Measurements from ENCODE around the gene GCK. TPM values are rescaled to one million over a fixed set of nuclear protein-coding genes. Genes with fewer than 3 reads are reported as not detected.

The GCK gene
- total and polyA plus RNA-seq, 2 donors (not counting 3 experiments of a cell fraction or from before 2014, with no cell fraction given), result 0.17 to 0.51 TPM

GRCh38 chr7:44094365-44094764 lies 94.9 kb downstream of the GCK start:
- no peak overlapping the region for H3K9ac ChIP-seq (replicated peaks; ENCODE audit: extremely low read depth, insufficient read depth, low read length)
- FAIRE-seq (no peak), DNase-seq (ENCODE audit: low read depth, low spot score) (no peak)
- H3K4me1 ChIP-seq (ENCODE audit: control insufficient read depth, extremely low read depth, insufficient read depth, low read length), result no peaks in the 10 kb centered on the region
- no peaks in the 10 kb centered on the region for H4K20me1 ChIP-seq (replicated peaks; ENCODE audit: control insufficient read depth, extremely low read depth, insufficient read depth, low read length)
- H2AFZ ChIP-seq (ENCODE audit: low read depth, low read length), result no peak overlapping the region
- TF ChIP-seq, protein P1, sequence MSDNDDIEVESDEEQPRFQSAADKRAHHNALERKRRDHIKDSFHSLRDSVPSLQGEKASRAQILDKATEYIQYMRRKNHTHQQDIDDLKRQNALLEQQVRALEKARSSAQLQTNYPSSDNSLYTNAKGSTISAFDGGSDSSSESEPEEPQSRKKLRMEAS (IDR thresholded peaks at IDR 0.05; ENCODE audit: insufficient read depth, insufficient read length), result no peak
- TF ChIP-seq EZH2 (IDR thresholded peaks at IDR 0.05; ENCODE audit: borderline replicate concordance, low read depth, low read length, severe bottlenecking) (no peak), POLR2A (IDR thresholded peaks at IDR 0.05; ENCODE audit: low read depth, low read length) (no peak), JUN (IDR thresholded peaks at IDR 0.05; ENCODE audit: borderline replicate concordance, insufficient read depth, insufficient read length, low read depth) (no peak), GATA2 (IDR thresholded peaks at IDR 0.05; ENCODE audit: insufficient read depth, insufficient read length, low read depth, low read length) (no peak)
- TF ChIP-seq, protein P2, sequence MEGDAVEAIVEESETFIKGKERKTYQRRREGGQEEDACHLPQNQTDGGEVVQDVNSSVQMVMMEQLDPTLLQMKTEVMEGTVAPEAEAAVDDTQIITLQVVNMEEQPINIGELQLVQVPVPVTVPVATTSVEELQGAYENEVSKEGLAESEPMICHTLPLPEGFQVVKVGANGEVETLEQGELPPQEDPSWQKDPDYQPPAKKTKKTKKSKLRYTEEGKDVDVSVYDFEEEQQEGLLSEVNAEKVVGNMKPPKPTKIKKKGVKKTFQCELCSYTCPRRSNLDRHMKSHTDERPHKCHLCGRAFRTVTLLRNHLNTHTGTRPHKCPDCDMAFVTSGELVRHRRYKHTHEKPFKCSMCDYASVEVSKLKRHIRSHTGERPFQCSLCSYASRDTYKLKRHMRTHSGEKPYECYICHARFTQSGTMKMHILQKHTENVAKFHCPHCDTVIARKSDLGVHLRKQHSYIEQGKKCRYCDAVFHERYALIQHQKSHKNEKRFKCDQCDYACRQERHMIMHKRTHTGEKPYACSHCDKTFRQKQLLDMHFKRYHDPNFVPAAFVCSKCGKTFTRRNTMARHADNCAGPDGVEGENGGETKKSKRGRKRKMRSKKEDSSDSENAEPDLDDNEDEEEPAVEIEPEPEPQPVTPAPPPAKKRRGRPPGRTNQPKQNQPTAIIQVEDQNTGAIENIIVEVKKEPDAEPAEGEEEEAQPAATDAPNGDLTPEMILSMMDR (IDR thresholded peaks at IDR 0.05; ENCODE audit: extremely low read depth in 1 of 2, insufficient read depth in 1 of 2, low read depth in 1 of 2, low read length in 2 of 2), result no peak
- intact Hi-C loops (cut with micrococcal nuclease), result no loop called here
- BruUV-seq (replicated peaks), result no TSS peak
- H3K4me3 ChIP-seq (replicated peaks in 1 of 3; ENCODE audit: insufficient read depth in 1 of 3, low read depth in 1 of 3, low read length in 3 of 3), result no peak overlapping the region
- dilution Hi-C loops (cut with MboI; ENCODE audit: extremely low pct_ligation_motif_present, low sequenced_read_pairs), result no loop called here
- H3K4me2 ChIP-seq (ENCODE audit: insufficient read depth, low read length), result no peak overlapping the region
- H3K9me3 ChIP-seq (replicated peaks; ENCODE audit: control insufficient read depth, insufficient read depth, low read length), result no peaks in the 10 kb centered on the region
- ChIA-PET CTCF (no interaction called here), POLR2A (no interaction called here)
- H3K79me2 ChIP-seq (ENCODE audit: control insufficient read depth, insufficient read depth, low read length), result no peaks in the 10 kb centered on the region
- no peaks in the 10 kb centered on the region for H3K36me3 ChIP-seq (ENCODE audit: control insufficient read depth in 2 of 2, extremely low read depth in 1 of 2, insufficient read depth in 2 of 2, low read length in 2 of 2)
- H3K27ac ChIP-seq (ENCODE audit: insufficient read depth, low read depth, low read length), result no peak overlapping the region
- no peaks in the 10 kb centered on the region for H3K27me3 ChIP-seq (ENCODE audit: control insufficient read depth in 2 of 2, insufficient read depth in 2 of 2, low read length in 2 of 2)
- H3K9me1 ChIP-seq (replicated peaks; ENCODE audit: control insufficient read depth, extremely low read depth, insufficient read depth, low read length), result no peaks in the 10 kb centered on the region

Small RNAs within 50 kb of the gene (small RNA-seq; reads per million reads assigned to genes)
- gene RNA5SP230 (ENCODE audit: insufficient read depth, insufficient read length, low read depth, low replicate concordance), result not detected

Other genes starting within 250 kb of the GCK start
- gene SPDYE1, start 191.5 kb downstream of the GCK start, total RNA-seq, result 0.12 TPM in 1 of 2 replicates, not detected in the other
- not detected in 2 replicates for gene SPDYE1, start 191.5 kb downstream of the GCK start, polyA plus RNA-seq
- 92.1 and 94.0 TPM in 2 replicates for gene DBNL, start 144.7 kb downstream of the GCK start, total RNA-seq
- gene DBNL, start 144.7 kb downstream of the GCK start, polyA plus RNA-seq, result 123 and 127 TPM in 2 replicates
- not detected in 2 replicates for gene PGAM2, start 123.9 kb downstream of the GCK start, total RNA-seq
- gene PGAM2, start 123.9 kb downstream of the GCK start, polyA plus RNA-seq, result 0.11 and 0.19 TPM in 2 replicates
- gene POLM, start 106.9 kb downstream of the GCK start, total RNA-seq, result 14.6 and 20.0 TPM in 2 replicates
- 10.5 and 12.4 TPM in 2 replicates for gene POLM, start 106.9 kb downstream of the GCK start, polyA plus RNA-seq
- gene AEBP1, start 85.1 kb downstream of the GCK start, total RNA-seq, result 47.7 and 48.0 TPM in 2 replicates
- 20.6 and 23.2 TPM in 2 replicates for gene AEBP1, start 85.1 kb downstream of the GCK start, polyA plus RNA-seq
- 96.5 and 106 TPM in 2 replicates for gene POLD2, start 65.9 kb downstream of the GCK start, total RNA-seq
- 122 and 137 TPM in 2 replicates for gene POLD2, start 65.9 kb downstream of the GCK start, polyA plus RNA-seq
- gene MYL7, start 48.1 kb downstream of the GCK start, total RNA-seq, result not detected in 2 replicates
- not detected in 2 replicates for gene MYL7, start 48.1 kb downstream of the GCK start, polyA plus RNA-seq
- 117 and 120 TPM in 2 replicates for gene YKT6, start 11.5 kb upstream of the GCK start, total RNA-seq
- gene YKT6, start 11.5 kb upstream of the GCK start, polyA plus RNA-seq, result 110 and 117 TPM in 2 replicates
- gene CAMK2B, start 136.2 kb upstream of the GCK start, total RNA-seq, result 1.4 and 1.6 TPM in 2 replicates
- 0.57 and 0.72 TPM in 2 replicates for gene CAMK2B, start 136.2 kb upstream of the GCK start, polyA plus RNA-seq